GM18873 (cell line): ENCODE measurements around the gene RHOH.
"Not testable (repeated sequence)": the region's sequence is repeated elsewhere in the genome, so short reads cannot be mapped to it uniquely, and the experiment has no call there.

ENCODE experiments used
- ATAC-seq: cut with Tn5 transposase; IDR thresholded peaks from one replicate; pipeline ENCODE4 v1.9.1; 2021; ENCODE audit warnings: mild to moderate bottlenecking, moderate library complexity, moderate number of reproducible peaks; ENCODE audit not compliant: unreplicated experiment, low FRiP score

RHOH gene, protein sequence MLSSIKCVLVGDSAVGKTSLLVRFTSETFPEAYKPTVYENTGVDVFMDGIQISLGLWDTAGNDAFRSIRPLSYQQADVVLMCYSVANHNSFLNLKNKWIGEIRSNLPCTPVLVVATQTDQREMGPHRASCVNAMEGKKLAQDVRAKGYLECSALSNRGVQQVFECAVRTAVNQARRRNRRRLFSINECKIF

DNA sequence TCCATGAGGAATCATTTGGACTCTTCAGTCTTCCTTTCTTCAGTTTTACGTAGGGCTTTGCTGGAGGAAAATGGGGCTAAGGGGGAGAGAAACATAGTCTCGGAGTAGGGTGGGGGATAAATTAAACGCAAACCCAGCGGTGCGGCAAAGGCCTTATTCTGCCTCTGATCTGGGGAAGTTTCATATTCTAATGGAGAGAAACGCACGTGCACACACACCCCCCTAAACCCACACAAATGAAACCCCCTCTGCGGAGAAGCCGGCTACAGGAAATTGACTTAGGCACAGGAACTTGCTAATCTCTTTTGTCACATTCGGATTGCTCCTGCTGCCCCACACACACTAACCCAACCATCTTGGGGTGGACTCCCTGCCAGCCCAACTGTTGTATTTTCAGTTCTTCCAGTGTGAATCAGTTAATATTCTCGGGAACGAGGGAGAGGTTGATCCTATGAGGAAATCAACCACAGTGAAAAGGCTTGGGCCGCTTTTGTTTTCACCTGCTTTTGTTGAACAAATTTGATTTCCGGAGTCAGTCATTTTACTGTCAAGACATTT lies at the start of gene RHOH:
RHOH (plus strand) TSS at position 308 of the 558 bp plus-strand sequence. CDS start 46,356 bp downstream, outside the sequence.
- no peak for ATAC-seq

DNA sequence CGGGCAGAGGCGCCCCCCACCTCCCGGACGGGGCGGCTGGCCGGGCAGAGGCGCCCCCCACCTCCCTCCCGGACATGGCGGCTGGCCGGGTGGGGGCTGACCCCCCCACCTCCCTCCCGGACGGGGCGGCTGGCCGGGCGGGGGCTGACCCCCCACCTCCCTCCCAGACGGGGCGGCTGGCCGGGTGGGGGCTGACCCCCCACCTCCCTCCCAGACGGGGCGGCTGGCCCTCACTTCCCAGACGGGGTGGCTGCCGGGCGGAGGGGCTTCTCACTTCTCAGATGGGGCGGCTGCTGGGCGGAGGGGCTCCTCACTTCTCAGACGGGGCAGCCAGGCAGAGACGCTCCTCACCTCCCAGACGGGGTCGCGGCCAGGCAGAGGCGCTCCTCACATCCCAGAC lies 49.3 kb upstream of the RHOH start:
- ATAC-seq, result not testable (repeated sequence)

DNA sequence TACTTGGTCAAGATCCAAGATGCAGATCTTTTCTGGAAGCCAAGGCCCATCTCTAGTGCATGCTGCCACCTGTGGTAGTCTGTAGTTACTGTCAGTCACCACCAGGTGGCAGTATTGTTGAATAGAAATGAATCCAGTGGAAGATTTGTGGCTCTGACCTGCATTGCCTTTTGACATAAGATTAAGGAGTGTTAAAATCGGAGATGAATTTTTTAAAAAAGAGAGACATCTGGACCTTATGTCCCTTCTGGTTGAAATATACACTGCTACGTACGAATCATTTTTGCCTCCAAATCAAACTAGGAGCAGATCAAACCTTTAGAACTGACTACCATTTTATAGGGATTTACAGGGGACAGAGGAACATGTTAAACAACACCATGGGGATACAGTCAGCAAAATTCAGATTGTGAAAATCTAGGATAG lies 46.9 kb upstream of the RHOH start:
- ATAC-seq, result peak; percentile 71

DNA sequence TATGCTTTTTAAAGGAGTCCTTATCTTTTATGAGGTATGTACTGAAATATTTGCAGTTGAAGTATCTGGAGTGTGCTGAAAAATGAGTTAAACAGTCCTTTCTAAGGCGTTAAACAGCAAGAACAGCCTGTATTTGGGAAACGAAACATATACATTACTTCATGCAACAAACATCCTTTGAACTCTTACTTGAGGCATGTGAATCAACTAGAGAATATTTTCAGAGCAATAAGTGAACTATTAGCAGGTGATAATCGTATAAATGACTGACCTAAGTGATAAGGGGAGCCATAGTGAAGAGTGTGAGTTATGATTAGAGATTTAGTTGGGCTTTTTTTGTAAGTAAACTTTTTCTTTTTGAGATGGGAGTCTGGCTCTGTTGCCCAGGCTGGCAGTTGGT lies 45.9 kb upstream of the RHOH start:
- ATAC-seq, result no peak

DNA sequence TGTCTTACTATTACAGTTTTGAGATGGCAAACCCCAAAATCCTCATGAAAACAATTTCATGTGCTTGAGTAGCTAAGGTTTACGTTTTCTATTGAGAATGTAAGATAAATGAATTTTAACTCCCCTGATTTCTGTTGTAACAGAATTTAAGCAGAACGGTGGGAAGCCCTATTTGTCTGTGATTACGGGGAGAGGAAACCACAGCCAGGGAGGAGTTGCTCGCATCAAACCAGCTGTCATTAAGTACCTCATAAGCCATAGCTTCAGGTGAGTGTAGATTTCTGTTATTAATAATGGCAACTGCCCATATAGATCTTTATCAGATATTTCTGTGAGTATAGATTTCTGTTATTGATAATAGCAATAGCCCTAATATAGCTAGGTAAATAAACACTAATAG lies 44.2 kb upstream of the RHOH start:
- no peak for ATAC-seq

DNA sequence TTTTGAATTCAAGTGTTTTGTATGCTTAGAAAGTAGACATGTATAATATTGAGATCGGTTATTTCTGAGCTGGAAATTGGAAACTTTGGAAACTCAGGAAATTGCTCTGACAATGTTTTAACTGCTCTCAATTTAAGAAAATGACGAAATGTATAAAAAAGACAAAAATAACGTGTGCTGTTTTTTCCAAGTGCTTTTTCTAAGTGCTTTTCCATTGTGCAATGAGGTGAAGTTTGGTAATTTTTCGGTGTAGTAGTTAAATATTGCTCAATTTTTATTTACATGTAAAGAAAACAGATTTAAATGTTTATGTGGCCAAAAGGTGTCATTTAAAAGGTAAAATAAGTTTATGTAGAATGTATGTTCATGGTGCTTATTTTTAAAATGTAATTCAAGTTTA lies 39.4 kb upstream of the RHOH start:
- ATAC-seq, result no peak

DNA sequence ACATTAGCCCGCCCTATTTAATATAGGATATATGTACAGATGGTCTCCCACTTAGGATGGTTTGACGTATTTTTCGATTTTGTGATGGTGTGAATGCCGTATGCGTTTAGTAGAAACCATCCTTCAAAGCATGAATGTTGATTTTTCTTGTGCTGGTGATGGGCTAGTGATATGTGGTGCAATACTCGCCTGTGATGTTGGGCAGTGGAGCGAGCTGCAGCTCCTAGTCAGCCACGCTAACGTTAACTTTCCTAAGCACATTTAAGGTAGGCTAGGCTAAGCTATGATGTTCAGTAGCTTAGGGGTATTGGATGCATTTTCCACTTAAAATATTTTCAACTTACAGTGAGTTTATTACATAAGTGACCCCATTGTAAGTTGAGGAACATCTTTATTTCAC lies 36.6 kb upstream of the RHOH start:
- ATAC-seq, result no peak

DNA sequence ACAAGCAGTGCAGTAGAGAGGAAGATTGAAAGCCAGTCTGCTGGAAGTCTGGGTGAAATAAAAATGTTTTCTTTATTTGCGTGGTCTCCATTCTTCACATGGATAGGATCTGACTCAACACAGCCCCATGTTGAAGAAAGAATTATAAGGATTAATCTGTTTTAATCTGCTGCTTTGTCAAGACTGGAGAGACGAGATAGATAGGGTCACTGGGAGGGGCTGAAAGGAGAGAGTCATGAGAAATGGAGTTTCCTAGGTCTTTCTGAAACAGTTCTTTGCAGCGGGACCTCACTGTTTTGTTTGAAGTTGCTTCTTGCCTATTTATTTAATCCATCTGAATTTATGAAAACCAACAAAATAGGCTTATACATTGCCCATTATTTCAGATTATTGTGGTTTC lies 32.4 kb upstream of the RHOH start:
- no peak for ATAC-seq

DNA sequence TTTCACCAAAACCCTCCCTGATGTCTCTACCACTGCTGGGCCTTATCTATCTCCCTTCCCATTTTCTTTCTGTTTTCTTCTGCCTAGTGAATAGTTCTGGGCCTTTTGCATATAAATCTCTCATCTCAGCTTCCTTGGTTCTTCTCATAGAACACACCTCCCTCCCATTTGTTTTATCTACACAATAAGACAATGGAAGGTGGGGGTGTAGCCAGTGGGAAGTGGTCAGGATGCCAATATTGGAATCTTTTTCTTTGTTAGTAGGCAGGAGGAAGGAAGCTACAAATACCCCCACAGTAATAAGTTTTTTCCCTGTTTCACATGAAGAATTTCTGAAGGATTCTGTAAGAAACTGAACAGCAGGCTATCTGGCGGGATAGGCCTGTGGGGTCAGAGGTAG lies 30.9 kb upstream of the RHOH start:
- no peak for ATAC-seq

DNA sequence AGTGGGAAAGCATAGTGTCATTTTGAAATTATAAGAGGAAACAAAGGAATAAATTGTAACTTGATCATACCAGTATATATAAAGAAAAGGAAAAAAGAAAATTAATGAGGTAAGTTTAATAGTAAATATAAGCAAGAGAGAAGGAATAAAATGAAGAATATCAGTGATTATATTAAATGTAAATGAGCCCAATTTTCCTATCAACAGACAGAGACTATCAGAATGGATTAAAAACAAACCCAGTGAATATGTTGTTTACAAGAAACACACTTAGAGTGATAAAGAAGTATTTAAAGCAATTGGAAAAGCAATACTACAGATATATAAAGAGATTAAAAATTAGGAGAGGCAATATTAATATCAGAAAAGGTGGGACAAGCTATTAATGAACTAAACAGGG lies 28.8 kb upstream of the RHOH start:
- no peak for ATAC-seq

DNA sequence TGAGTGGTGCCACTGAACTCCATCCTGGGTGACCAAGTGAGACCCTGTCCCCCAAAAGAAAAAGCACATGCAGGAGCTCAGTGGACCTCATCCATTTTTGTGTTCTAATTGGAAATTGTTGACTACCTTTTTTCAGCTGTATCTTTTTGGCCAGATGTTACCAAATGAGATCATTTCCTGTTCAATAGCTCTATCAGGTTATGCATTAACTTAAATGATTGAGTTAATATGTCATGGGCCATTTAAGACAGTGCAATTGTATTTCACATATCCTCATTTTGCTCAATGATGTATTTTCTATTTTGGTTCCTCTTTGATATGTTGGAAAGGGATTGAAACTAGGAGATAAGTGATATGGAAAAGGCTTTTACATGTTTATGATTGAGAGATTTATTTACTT lies 26.2 kb upstream of the RHOH start:
- peak; percentile 65 for ATAC-seq

DNA sequence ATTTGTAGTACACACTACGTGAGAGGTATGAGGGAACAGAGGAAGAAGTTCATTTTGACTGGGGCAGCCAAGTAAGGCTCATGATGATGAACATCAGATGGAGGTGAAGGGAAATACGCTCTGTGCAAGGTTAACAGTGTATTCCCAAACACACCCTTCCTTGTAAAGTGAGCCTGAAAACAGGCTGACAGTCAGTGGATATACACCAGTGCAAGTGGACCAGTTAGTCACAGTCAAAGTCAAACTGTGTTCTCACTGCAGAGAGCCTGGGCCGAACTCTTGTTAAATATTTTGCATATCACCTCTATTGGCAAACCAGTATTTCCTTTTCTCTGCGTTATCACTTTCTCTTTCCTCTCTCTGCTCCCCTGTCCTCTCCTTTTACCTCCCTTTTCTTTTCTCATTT lies 23.4 kb upstream of the RHOH start:
- peak; percentile 77 for ATAC-seq

DNA sequence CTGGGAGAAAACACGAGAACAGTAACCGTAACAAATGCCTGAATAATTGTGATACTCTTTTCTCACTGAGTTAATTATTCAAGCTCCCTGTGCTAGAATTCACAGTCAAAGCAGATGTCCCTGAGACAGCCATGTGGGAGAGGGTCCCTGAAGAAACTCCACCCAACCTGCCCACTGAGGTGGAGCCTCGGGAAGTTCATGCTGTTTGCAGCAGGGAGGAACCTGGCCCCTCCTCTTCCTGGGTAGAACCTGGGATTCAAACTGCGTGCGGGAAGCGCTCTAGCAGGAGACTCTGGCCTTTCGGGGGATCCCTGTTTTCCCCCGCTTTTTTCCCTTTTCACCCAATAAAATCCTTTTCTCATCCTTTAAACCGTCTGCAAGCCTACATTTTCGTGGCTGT lies 20.2 kb upstream of the RHOH start:
- ATAC-seq, result no peak

DNA sequence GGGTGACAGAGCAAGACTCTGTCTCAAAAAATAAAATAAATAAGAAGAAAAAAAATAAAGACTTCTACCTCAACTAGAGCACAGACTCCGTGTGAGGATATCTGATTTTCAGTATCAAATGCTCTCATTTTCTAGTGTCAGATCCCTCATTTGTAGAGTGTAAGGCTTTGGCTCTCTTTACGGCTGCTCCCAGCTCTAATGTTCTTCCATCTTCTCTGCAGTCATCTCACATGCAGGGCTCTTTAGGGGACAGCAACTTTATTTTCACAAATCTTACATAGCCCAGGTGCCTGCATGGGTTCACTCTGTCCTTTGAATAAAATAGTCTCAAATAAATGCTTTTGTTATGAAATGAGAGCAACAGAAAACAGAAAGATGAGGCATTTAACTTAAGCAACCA lies 19.2 kb upstream of the RHOH start:
- no peak for ATAC-seq

DNA sequence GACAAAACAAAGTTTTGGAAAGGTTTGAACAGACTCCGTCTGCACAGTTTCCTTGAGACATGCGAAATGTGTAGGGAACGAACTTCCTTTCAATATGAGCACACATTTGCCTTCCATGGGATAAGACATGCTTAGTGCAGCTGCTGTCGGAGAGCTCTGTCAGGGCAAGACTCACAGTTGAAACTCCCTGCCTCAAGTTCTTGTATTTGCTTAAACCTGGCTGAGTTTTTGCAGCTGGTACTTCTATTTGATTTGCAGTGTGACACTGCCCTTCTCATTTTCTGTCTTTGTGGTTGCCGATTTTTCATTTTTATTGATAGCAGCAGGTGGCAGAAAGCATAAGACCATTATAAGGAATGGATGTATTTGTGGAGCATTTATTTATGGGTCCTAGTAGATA lies 18.2 kb upstream of the RHOH start:
- ATAC-seq, result no peak

DNA sequence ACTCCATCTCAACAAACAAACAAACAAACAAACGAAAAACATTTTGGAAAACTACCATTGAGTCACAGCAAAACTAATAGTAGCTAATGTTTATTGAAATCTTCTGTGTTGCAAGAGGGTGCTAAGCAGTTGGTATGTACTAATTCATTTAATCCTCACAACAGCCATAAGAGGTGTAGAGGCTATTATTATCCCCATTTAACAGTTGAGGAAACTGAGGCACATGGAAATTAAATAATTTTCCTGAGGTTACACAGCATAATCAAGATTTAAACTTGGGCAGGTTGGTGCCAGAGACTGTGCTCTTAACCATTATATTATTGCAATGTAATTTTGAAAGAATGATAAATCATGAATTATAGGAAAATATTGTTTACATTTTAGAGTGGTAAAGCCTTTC lies 17.5 kb upstream of the RHOH start:
- no peak for ATAC-seq

DNA sequence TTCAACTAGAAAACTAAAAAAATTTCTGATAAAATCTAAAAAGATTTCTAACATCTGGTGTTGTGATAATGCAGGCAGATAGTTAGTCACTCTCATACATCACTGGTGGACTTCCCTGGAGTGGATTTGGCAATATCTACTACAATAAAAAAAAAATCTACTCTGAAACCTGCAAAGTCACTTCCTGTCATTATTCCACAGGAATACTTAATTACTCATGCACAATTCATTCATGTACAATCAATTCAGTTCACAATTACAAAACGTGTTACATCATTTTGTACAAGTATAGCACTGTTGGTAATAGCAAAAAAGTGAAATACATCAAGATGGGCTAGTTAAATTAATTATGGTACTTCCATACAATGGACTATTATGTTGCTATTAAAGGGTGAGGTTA lies 16.5 kb upstream of the RHOH start:
- no peak for ATAC-seq

DNA sequence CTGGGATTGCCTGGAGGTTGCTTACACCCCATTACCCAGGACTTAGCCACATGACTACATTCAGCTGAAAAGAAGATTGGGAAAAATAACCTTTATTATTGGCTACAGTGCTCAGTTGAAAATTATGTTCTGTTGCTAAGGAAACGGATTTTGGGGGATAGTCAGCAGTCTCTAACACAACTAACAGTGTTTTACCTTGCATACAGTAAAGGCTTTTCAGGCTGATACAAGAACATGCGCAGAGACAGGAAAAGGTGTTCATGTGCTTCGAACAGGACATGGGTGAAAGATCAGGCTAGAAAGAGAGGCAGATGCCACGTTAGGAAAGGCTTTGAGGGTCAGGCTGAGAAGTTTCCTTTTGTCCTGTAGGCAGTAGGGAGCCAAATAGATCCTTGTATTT lies 14.8 kb upstream of the RHOH start:
- ATAC-seq, result no peak

DNA sequence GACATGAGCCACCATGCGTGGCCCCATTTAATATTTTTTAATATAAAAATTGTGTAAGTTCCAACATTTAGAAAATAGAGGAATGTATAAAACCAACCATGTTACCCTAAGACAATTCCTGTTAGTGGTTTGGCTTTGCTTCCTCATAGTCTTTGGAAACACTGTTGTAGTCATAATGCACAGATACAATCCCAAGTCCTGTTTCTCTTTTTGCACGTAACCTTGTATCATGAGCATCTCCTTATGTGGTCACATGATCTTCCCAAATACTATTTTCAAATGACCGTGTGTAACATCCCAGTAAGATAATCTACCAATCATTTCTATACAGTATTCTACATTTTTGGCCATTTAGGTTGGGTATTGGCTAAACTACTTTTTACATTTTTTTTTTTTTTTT lies 13.9 kb upstream of the RHOH start:
- no peak for ATAC-seq

DNA sequence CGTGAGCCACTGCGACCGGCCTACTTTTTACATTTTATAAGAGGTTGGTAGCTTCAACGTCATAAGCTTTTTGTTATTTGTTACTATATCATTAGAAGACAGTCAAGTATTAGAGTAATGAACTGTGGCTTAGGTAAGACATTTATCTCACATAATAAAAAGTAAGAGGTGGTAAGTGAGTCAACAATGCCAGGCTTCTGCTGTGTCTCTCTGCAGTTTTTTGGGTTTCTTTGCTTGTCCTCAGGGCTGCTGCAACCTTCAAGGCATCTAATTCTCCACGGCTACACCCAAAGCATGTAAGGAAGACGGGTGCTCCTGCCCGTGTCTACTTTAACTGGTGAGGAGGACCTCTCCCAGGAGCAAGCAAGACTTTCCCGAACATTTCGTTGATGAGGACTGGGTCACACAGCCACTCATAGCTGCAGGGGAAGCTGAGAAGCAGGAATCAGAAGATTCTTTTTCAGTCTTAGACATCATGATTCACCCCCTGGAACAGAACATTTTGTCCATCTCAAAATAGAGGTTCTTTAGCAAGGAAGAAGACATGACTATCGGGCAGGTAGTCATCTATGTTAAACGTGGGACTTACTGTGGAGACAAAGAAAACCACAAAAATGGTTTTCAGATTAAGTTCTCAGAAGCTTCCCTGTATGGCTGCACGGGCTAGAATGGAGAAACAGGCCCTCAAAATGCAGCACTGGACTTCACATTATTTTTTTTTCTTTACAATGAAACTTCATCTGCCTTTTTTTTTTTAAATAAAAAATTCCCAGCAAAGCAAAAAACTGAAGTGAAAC lies 13.0 kb upstream of the RHOH start:
- ATAC-seq, result no peak

DNA sequence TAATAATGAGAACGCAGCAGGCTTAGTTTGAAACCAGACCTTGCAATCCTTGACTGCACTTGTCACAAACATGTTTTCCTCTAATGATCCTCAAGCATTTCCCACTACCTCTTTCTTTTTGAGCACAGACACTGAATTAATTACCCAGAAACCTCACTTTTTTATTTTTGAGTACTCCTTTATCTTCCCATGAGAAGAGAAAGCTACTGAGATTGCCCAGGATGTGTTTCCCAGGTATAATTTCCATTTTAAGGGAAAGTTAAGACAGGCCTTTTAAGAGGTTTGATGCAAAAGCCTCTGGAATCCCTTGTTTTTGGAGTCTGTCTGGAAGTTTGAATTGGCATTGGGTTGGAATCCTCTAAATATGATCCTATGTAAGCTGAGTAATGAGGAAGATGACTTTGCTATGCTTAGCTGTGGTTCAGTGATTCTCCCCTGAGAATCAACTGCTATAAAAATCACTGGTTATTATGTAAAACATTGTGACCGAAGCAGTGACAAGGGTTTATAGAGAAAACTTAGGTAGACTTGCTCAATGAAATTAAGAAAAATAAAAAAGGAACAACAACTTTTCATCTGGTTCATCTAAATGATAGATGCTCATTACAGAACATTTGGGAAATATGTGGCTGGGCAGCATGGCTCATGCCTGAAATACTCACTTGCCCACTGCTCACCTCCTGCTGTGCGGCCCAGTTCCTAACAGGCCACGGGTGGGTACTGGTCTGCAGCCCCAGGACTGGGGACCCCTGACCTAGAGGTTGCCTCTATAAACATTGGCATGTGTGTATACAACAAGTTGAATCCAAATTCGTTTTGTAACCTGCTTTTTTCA lies 10.8 kb upstream of the RHOH start:
- ATAC-seq, result no peak
